GM21723 (cell line): ENCODE results near the gene PDCD6IP.

Experiments used
- ATAC-seq: cut with Tn5 transposase; IDR thresholded peaks from one replicate; pipeline ENCODE4 v1.9.1; 2021; ENCODE audit warnings: mild to moderate bottlenecking, moderate library complexity; ENCODE audit not compliant: unreplicated experiment

Gene PDCD6IP

DNA sequence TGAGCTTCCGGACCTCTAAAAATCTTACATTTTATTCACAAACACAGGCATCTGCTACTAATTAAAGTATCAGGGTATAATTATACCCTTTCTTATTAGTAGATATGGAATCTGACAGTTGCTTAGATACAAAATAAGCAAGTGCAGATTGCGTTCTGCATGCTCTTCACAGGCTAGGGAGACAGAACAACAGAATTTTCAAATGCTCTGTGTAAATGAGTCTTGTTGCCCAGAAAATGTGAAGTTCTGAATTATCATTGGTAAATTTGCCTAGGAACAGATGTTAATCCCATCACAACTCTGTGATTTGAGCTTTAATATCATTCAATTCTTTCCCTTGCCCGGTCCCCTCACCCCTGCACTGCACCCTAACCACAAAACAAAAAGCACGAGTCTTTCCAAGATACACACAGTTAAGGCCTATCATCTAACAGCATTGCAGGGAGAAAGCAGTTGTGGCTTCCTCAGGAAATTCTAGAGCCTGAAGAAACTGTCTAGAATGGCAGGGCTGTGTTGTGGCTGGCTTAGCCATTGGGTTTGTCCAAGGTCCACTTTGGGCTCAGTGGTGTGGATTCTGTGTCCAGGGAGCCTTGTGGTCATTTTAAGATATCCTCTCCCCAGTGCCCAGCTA lies 119.8 kb downstream of the PDCD6IP start:
- ATAC-seq = no peak
